Lower leg skin (tissue), 3 donors: Measurements from ENCODE around the gene RNF17.

Experiments
- POLR2A ChIP-seq, 2 donors: fragments of 450-650 bp; IDR thresholded peaks; one replicate each; pipeline ENCODE4 v1.6.1; 2016 to 2017; ENCODE audit warnings: antibody characterized with exemption in 2 of 2, mild to moderate bottlenecking in 1 of 2, moderate library complexity in 1 of 2
- TF ChIP-seq, protein P1 (sequence below), 3 donors: fragments of 450-650 bp; IDR thresholded peaks; one replicate each; pipeline ENCODE4 v1.5.1; 2016; ENCODE audit warnings: antibody characterized with exemption in 3 of 3, mild to moderate bottlenecking in 3 of 3, moderate library complexity in 2 of 3

DNA sequence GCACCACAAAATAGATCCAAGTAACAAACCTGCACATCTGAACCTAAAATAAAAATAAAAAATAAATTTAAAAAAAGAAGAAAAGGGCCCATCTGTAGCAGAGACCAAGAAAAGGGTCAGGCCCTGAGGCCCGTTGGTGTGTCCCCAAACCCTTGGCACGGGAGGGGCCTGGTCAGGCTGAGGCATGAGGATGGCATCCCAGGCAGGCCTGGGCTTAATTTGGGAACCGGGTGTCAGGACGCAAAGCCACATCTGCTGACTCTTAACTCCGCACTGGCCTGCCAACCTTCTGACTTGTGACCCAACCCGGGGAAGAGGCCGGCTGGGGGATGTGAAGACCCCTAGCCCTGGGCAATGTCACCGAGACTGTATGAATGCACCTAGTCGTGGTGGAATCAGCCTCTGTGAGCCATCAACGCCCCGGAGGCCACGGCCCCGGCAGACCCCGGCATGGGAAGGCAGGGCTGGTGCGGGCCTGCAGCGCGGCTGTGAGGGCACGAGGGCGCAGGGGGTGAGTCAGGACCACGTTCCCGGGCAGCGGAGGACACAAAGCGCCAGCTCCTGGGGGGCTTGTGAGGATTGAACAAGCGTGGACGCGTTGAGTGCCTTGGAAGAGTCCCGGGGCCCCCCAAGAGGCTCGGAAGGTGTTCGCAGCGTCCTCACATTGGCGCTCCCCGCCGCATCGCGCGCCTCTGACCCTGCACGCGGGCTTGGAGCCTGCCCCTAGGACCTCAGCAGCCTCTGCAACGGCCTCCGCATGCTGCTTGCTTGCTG lies 45.6 kb upstream of the RNF17 start:
- TF ChIP-seq, protein P1, sequence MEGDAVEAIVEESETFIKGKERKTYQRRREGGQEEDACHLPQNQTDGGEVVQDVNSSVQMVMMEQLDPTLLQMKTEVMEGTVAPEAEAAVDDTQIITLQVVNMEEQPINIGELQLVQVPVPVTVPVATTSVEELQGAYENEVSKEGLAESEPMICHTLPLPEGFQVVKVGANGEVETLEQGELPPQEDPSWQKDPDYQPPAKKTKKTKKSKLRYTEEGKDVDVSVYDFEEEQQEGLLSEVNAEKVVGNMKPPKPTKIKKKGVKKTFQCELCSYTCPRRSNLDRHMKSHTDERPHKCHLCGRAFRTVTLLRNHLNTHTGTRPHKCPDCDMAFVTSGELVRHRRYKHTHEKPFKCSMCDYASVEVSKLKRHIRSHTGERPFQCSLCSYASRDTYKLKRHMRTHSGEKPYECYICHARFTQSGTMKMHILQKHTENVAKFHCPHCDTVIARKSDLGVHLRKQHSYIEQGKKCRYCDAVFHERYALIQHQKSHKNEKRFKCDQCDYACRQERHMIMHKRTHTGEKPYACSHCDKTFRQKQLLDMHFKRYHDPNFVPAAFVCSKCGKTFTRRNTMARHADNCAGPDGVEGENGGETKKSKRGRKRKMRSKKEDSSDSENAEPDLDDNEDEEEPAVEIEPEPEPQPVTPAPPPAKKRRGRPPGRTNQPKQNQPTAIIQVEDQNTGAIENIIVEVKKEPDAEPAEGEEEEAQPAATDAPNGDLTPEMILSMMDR (IDR thresholded peaks at IDR 0.05): no peak
- no peak for TF ChIP-seq POLR2A (IDR thresholded peaks at IDR 0.05)
